BJ (cell line): ENCODE results near the gene PCDH15. TPM values are rescaled to one million over a fixed set of nuclear protein-coding genes. Genes with fewer than 3 reads are reported as not detected.

ENCODE experiments used
- CTCF ChIA-PET: fragments of 350-600 bp; formaldehyde crosslinking; extraction: SDS; loops from one replicate; lab custom pipeline; 2021; ENCODE audit warnings: antibody characterized with exemption, inconsistent platforms; lab: Yijun Ruan, JAX
- POLR2A ChIA-PET: fragments of 300-600 bp; sonication (Branson Sonifier 250); formaldehyde crosslinking; extraction: SDS; loops from one replicate; lab custom pipeline; 2021; ENCODE audit warnings: antibody characterized with exemption; lab: Charles Lee
- DNase-seq: peaks from one replicate; pipeline ENCODE4 v3.0.0-alpha.2; 2011; ENCODE audit warnings: low read depth
- H3K27me3 ChIP-seq: 2 replicates; pipeline ENCODE4 v1.6.0; 2011; ENCODE audit warnings: low read length; ENCODE audit not compliant: control insufficient read depth, insufficient read depth
- H3K36me3 ChIP-seq: 2 replicates; pipeline ENCODE4 v1.5.1; 2011; ENCODE audit warnings: low read length; ENCODE audit not compliant: control insufficient read depth, insufficient read depth
- H3K4me3 ChIP-seq: 2 replicates; pipeline ENCODE4 v1.5.1; 2011; ENCODE audit warnings: low read depth, mild to moderate bottlenecking, control low read depth, low read length
- CTCF ChIP-seq: IDR thresholded peaks from 2 replicates; pipeline ENCODE4 v1.5.1; 2011; ENCODE audit warnings: low read depth, mild to moderate bottlenecking, control low read depth, inconsistent platforms, low read length, moderate library complexity; ENCODE audit not compliant: insufficient read depth
- polyA plus RNA-seq: library from polyadenylated mRNA; depleted of rRNA; stranded (reverse); fragments of >200 nt; gene quantifications from 2 replicates; pipeline ENCODE4 v1.2.3, GENCODE V29; 2011

The PCDH15 gene
- polyA plus RNA-seq, 1 experiment = not detected

- Histone ChIP-seq H3K36me3 (no peaks in the 10 kb centered on the region), H3K27me3 (no peaks in the 10 kb centered on the region), H3K4me3 (no peak overlapping the region)
- DNase-seq = no peak
- ChIA-PET CTCF (no interaction called here), POLR2A (no interaction called here)
- no peak for TF ChIP-seq CTCF
Measured at GRCh38 chr10:53852450-53853175, 948.4 kb downstream of the PCDH15 start.

- no peak for TF ChIP-seq CTCF
- CTCF ChIA-PET = no interaction called here
- Histone ChIP-seq H3K27me3 (no peaks in the 10 kb centered on the region), H3K4me3 (no peak overlapping the region), H3K36me3 (no peaks in the 10 kb centered on the region)
- POLR2A ChIA-PET = no interaction called here
- no peak for DNase-seq
Measured at GRCh38 chr10:53846809-53847208, 954.2 kb downstream of the PCDH15 start.

- H3K27me3 ChIP-seq = no peaks in the 10 kb centered on the region
- POLR2A ChIA-PET = no interaction called here
- no peak overlapping the region for H3K4me3 ChIP-seq
- TF ChIP-seq CTCF = no peak
- no peaks in the 10 kb centered on the region for H3K36me3 ChIP-seq
- CTCF ChIA-PET = no interaction called here
- no peak for DNase-seq
Measured at GRCh38 chr10:53843736-53844362, 957.2 kb downstream of the PCDH15 start.

- CTCF ChIA-PET = no interaction called here
- no peak for TF ChIP-seq CTCF
- POLR2A ChIA-PET = no interaction called here
- H3K36me3 ChIP-seq = no peaks in the 10 kb centered on the region
- H3K4me3 ChIP-seq = no peak overlapping the region
- H3K27me3 ChIP-seq = no peaks in the 10 kb centered on the region
- no peak for DNase-seq
Measured at GRCh38 chr10:53841483-53842145, 959.4 kb downstream of the PCDH15 start.

- Histone ChIP-seq H3K4me3 (no peak overlapping the region), H3K27me3 (no peaks in the 10 kb centered on the region), H3K36me3 (no peaks in the 10 kb centered on the region)
- TF ChIP-seq CTCF = no peak
- DNase-seq = no peak
- CTCF ChIA-PET = no interaction called here
- POLR2A ChIA-PET = no interaction called here
Measured at GRCh38 chr10:53840653-53841052, 960.4 kb downstream of the PCDH15 start.
